Measurements from ENCODE around the gene HMGN3.

HMGN3 gene

DNA sequence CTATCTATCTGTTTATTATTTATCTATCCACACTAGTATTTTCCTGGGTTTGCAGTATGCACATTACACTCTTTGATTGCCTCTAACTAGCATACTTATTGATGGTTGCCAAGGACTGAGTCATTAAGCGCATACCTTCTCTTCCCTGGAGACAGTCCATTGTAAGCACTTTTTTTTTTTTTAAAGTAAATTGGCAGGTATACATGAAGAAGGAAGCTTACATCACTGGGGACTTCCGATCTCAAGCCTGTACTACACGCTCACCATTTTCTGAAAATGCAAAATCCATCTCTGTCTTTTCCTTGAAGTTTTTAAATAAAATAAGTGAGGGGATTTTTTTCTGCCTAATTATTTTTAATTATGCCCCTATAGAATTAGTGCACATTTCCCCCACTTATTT is 63.5 kb downstream of the HMGN3 start:
- Histone ChIP-seq H3K27me3 (ENCODE audit: insufficient read depth, low read length) (no peaks in the 10 kb centered on the region), H3K4me3 (ENCODE audit: low read depth, low read length, poor library complexity, severe bottlenecking) (no peak overlapping the region), H3K4me2 (ENCODE audit: low read length) (no peak overlapping the region), H4K20me1 (ENCODE audit: insufficient read depth, low read length) (no peaks in the 10 kb centered on the region), H3K9me2 (ENCODE audit: low read depth, low read length) (no peaks in the 10 kb centered on the region), H3K36me3 (ENCODE audit: insufficient read depth, low read length) (no peaks in the 10 kb centered on the region), H3K27ac (ENCODE audit: low read depth, low read length, poor library complexity, severe bottlenecking) (no peak overlapping the region), H3K79me2 (ENCODE audit: insufficient read depth, low read length) (no peaks in the 10 kb centered on the region), H3F3A (ENCODE audit: insufficient read depth, low read length) (no peaks in the 10 kb centered on the region), H2AFZ (ENCODE audit: low read length) (no peak overlapping the region), H3K4me1 (ENCODE audit: insufficient read depth, low read length, severe bottlenecking) (no peaks in the 10 kb centered on the region), H3K9me3 (ENCODE audit: low read length) (no peaks in the 10 kb centered on the region), H3K9ac (ENCODE audit: low read length) (no peak overlapping the region)
- no peak for TF ChIP-seq EZH2 (IDR thresholded peaks at IDR 0.05; ENCODE audit: borderline replicate concordance, low read length)
- TF ChIP-seq, protein P1, sequence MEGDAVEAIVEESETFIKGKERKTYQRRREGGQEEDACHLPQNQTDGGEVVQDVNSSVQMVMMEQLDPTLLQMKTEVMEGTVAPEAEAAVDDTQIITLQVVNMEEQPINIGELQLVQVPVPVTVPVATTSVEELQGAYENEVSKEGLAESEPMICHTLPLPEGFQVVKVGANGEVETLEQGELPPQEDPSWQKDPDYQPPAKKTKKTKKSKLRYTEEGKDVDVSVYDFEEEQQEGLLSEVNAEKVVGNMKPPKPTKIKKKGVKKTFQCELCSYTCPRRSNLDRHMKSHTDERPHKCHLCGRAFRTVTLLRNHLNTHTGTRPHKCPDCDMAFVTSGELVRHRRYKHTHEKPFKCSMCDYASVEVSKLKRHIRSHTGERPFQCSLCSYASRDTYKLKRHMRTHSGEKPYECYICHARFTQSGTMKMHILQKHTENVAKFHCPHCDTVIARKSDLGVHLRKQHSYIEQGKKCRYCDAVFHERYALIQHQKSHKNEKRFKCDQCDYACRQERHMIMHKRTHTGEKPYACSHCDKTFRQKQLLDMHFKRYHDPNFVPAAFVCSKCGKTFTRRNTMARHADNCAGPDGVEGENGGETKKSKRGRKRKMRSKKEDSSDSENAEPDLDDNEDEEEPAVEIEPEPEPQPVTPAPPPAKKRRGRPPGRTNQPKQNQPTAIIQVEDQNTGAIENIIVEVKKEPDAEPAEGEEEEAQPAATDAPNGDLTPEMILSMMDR (IDR thresholded peaks at IDR 0.05; ENCODE audit: low read length): no peak

DNA sequence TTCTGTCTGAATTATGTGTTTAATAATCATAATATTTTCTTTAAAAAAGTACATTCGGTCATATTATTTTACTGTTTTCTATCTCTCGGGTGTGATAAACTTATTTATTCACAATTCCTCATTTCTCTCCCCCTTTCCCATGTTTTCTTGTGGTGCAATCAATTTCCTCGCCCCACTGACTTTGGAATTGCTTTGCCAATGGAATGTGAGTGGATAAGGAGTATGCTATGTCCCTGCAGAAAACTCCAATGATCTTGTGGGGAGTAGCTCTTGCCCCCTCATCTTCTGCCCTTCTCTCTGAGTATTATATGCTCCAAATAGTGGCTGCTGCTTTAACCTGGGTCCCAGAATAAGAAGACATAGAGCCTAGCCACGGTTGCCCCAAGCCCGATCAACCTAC is 64.1 kb downstream of the HMGN3 start:
- H3K36me3 ChIP-seq (ENCODE audit: insufficient read depth, low read length): no peaks in the 10 kb centered on the region
- H3K79me2 ChIP-seq (ENCODE audit: insufficient read depth, low read length): no peaks in the 10 kb centered on the region
- no peak for TF ChIP-seq EZH2 (IDR thresholded peaks at IDR 0.05; ENCODE audit: borderline replicate concordance, low read length)
- TF ChIP-seq, protein P1 (IDR thresholded peaks at IDR 0.05; ENCODE audit: low read length): no peak
- H3K9me3 ChIP-seq (ENCODE audit: low read length): no peaks in the 10 kb centered on the region
- H3K4me2 ChIP-seq (ENCODE audit: low read length): no peak overlapping the region
- H3K4me1 ChIP-seq (ENCODE audit: insufficient read depth, low read length, severe bottlenecking): no peaks in the 10 kb centered on the region
- H2AFZ ChIP-seq (ENCODE audit: low read length): no peak overlapping the region
- no peaks in the 10 kb centered on the region for H3K27me3 ChIP-seq (ENCODE audit: insufficient read depth, low read length)
- H3K9me2 ChIP-seq (ENCODE audit: low read depth, low read length): no peaks in the 10 kb centered on the region
- H4K20me1 ChIP-seq (ENCODE audit: insufficient read depth, low read length): no peaks in the 10 kb centered on the region
- no peak overlapping the region for H3K9ac ChIP-seq (ENCODE audit: low read length)
- no peak overlapping the region for H3K27ac ChIP-seq (ENCODE audit: low read depth, low read length, poor library complexity, severe bottlenecking)
- no peak overlapping the region for H3K4me3 ChIP-seq (ENCODE audit: low read depth, low read length, poor library complexity, severe bottlenecking)
- H3F3A ChIP-seq (ENCODE audit: insufficient read depth, low read length): no peaks in the 10 kb centered on the region

DNA sequence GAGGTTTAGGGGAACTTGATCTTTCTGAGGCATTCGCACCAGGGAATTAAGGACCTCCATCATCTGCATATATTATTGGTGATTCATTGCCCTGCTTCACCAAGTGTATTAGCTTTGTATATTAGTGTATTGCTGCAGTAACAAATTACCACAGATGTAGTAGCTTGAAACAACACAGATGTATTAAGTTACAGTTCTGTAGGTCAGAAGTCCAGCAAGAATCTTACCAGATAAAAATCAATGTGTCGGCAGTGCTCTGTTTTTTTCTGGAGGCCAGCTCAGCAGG is 65.8 kb downstream of the HMGN3 start:
- no peak overlapping the region for H3K27ac ChIP-seq (ENCODE audit: low read depth, low read length, poor library complexity, severe bottlenecking)
- H2AFZ ChIP-seq (ENCODE audit: low read length): no peak overlapping the region
- TF ChIP-seq, protein P1 (IDR thresholded peaks at IDR 0.05; ENCODE audit: low read length): no peak
- no peaks in the 10 kb centered on the region for H3K4me1 ChIP-seq (ENCODE audit: insufficient read depth, low read length, severe bottlenecking)
- H3K4me2 ChIP-seq (ENCODE audit: low read length): no peak overlapping the region
- no peak overlapping the region for H3K4me3 ChIP-seq (ENCODE audit: low read depth, low read length, poor library complexity, severe bottlenecking)
- no peaks in the 10 kb centered on the region for H3K9me3 ChIP-seq (ENCODE audit: low read length)
- no peak overlapping the region for H3K9ac ChIP-seq (ENCODE audit: low read length)
- H4K20me1 ChIP-seq (ENCODE audit: insufficient read depth, low read length): no peaks in the 10 kb centered on the region
- no peaks in the 10 kb centered on the region for H3K27me3 ChIP-seq (ENCODE audit: insufficient read depth, low read length)
- no peaks in the 10 kb centered on the region for H3K36me3 ChIP-seq (ENCODE audit: insufficient read depth, low read length)
- no peaks in the 10 kb centered on the region for H3F3A ChIP-seq (ENCODE audit: insufficient read depth, low read length)
- H3K79me2 ChIP-seq (ENCODE audit: insufficient read depth, low read length): no peaks in the 10 kb centered on the region
- no peaks in the 10 kb centered on the region for H3K9me2 ChIP-seq (ENCODE audit: low read depth, low read length)
